Uterus (tissue), 4 donors: Measurements from ENCODE around the gene ATF6B. TPM values are rescaled to one million over a fixed set of nuclear protein-coding genes. Genes with fewer than 3 reads are reported as not detected.

Source experiments
- DNase-seq, 2 donors: peaks; one replicate each; pipeline ENCODE4 v3.0.0-alpha.2; 2019 to 2020
- H3K27ac ChIP-seq, 2 donors: fragments of 200-600 bp; sonication (generic); 1 replicate in 1 of 2; 2 replicates in 1 of 2; pipeline ENCODE4 v1.5.1; 2016 to 2018
- H3K27me3 ChIP-seq, 2 donors: fragments of 200-600 bp; sonication (generic); one replicate each; pipeline ENCODE4 v1.5.1; 2018 to 2019; ENCODE audit warnings: control low read depth in 1 of 2
- H3K36me3 ChIP-seq, 2 donors: fragments of 200-600 bp; sonication (generic); one replicate each; pipeline ENCODE4 v1.5.1; 2019; ENCODE audit warnings: control low read depth in 1 of 2
- H3K4me1 ChIP-seq, 2 donors: fragments of 200-600 bp; sonication (generic); one replicate each; pipeline ENCODE4 v1.5.1; 2018 to 2019; ENCODE audit warnings: control low read depth in 1 of 2
- H3K4me3 ChIP-seq, 2 donors: fragments of 200-600 bp; sonication (generic); 1 replicate in 1 of 2; 2 replicates in 1 of 2; pipeline ENCODE4 v1.5.1; 2018 to 2019; ENCODE audit warnings: mild to moderate bottlenecking in 1 of 2
- H3K9me3 ChIP-seq, 2 donors: fragments of 200-600 bp; sonication (generic); one replicate each; pipeline ENCODE4 v1.5.1; 2019; ENCODE audit warnings: control low read depth in 1 of 2
- POLR2A ChIP-seq, 2 donors: fragments of 450-650 bp; IDR thresholded peaks; one replicate each; pipeline ENCODE4 v1.6.1; 2016; ENCODE audit warnings: antibody characterized with exemption in 2 of 2, mild to moderate bottlenecking in 1 of 2, moderate library complexity in 1 of 2
- intact Hi-C: fragments of 100-400 bp; cut with DNase I; formaldehyde crosslinking; loops from one replicate; pipeline ENCODE4 v1.15.1; 2023; ENCODE audit warnings: low total_unique reads
- total RNA-seq, 4 donors: library from RNA; depleted of rRNA in 3 of 4; stranded (reverse); fragments of >200 nt in 3 of 4; gene quantifications; one replicate each; pipeline versions ENCODE4 v1.1.0 to v1.2.4, GENCODE V29; 2014 to 2023
- TF ChIP-seq, protein P1 (sequence below), 4 experiments: fragments of 200-600 bp in 2 of 4; fragments of 450-650 bp in 2 of 4; sonication (generic) in 2 of 4; IDR thresholded peaks; one replicate each; pipeline ENCODE4 v1.5.1; 2016 to 2019; ENCODE audit warnings: antibody characterized with exemption in 4 of 4, mild to moderate bottlenecking in 2 of 4, moderate library complexity in 1 of 4
- donor health status: DM: yes; HTN: yes; CAD: no.

The ATF6B gene
- total RNA-seq, 4 donors from 2014 or later = 16.4 to 121 (median 33.6) TPM

DNA sequence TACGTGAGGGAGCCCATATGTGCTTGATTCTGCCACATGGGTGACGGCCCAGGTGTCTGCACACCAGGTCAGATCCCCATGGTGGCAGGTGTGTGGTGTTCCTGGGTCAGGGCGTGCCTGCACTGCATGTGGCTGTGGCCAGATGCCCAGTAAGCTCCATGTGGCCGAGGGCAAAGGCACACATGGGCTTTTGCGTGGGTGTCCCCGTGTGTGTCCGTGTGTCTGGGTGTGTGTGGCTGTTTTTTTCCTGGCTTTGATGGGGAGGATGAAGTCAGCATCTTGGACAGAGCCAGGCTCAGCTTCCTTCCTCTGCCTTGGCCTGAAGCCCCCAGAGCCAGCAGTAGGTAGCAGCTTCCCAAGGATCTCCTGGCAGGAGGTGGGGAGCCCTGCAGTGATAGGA, 17.4 kb downstream of the ATF6B start:
- TF ChIP-seq, protein P1, sequence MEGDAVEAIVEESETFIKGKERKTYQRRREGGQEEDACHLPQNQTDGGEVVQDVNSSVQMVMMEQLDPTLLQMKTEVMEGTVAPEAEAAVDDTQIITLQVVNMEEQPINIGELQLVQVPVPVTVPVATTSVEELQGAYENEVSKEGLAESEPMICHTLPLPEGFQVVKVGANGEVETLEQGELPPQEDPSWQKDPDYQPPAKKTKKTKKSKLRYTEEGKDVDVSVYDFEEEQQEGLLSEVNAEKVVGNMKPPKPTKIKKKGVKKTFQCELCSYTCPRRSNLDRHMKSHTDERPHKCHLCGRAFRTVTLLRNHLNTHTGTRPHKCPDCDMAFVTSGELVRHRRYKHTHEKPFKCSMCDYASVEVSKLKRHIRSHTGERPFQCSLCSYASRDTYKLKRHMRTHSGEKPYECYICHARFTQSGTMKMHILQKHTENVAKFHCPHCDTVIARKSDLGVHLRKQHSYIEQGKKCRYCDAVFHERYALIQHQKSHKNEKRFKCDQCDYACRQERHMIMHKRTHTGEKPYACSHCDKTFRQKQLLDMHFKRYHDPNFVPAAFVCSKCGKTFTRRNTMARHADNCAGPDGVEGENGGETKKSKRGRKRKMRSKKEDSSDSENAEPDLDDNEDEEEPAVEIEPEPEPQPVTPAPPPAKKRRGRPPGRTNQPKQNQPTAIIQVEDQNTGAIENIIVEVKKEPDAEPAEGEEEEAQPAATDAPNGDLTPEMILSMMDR (IDR thresholded peaks at IDR 0.05) = no peak
- no peak for TF ChIP-seq POLR2A (IDR thresholded peaks at IDR 0.05)
- H3K9me3 ChIP-seq = no peaks in the 10 kb centered on the region
- peak in 1 of 2 donors; percentile 55 for DNase-seq
- H3K36me3 ChIP-seq = no peaks in the 10 kb centered on the region
- intact Hi-C loops = no loop called here
- no peak overlapping the region for H3K4me3 ChIP-seq
- no peaks in the 10 kb centered on the region for H3K27me3 ChIP-seq
- peak overlapping the region; percentile 93 to 94 for H3K27ac ChIP-seq
- peaks cover 11 to 49% of the 10 kb centered on the region in 2 donors for H3K4me1 ChIP-seq

DNA sequence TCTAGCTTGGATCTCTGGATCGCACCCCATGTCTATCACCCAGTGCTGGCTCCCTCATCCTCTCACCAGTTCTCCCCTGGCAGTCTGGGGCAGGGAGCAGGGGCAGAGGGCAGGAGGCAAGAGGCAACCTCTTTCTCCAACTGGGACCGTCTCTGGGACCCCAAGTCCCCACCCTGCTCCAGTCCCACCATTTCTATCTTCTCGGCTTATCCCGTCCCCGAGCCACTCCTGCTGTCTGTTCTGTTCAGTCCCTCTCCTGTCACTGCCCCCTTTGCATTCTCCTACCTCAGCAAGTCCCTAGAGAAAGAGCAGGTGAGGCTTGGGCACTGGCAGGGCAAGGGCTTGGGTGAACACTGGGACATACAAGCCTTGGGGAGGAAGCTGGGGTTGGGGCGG, 18.3 kb downstream of the ATF6B start:
- intact Hi-C loops = no loop called here
- no peaks in the 10 kb centered on the region for H3K9me3 ChIP-seq
- H3K36me3 ChIP-seq = no peaks in the 10 kb centered on the region
- H3K27ac ChIP-seq = peak overlapping the region; percentile 93 to 94
- H3K4me1 ChIP-seq = peaks cover 11 to 42% of the 10 kb centered on the region in 2 donors
- TF ChIP-seq POLR2A (IDR thresholded peaks at IDR 0.05) = no peak
- TF ChIP-seq, protein P1 (IDR thresholded peaks at IDR 0.05) = no peak
- peak overlapping the region; percentile 50 to 57 for H3K4me3 ChIP-seq
- no peak for DNase-seq
- H3K27me3 ChIP-seq = no peaks in the 10 kb centered on the region

DNA sequence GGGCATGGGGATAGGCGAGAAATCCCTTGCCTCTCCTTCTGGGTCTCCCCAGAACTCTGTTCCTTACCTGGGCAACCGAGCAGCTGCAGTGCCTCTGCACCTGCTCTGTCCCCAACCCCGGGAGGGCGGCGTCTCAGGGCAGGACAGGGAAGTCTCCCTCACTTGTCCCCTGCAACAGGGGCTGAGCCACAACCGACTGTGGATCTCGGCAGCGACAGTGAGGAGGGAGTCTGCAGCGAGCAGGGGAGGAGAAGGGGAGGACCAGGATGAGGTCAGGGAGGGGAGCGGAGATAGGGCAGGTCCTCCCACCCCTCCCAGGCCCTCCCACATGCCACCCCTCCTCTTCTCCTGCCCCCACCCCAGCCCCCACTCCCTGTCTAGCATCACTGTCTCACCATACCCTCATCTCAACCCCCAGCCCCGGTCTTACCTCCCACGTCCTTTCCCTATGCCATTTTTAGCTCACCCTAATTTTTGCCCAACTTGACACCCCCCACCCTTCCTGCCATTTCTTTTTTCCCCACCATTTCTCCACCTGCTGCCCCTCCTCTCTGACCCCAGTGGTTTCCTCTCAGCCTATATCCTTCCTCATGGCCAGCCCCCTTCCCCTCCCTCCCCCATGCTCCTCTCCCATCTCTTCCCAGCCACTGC, 18.8 kb downstream of the ATF6B start, which contains the start of gene TNXB:
TSS of gene TNXB (minus strand) at position 225 of the 651 bp plus-strand sequence. CDS start 11,140 bp downstream, outside the sequence.
- DNase-seq = peak; percentile 74 to 80
- Histone ChIP-seq H3K4me1 (peaks cover 7 to 37% of the 10 kb centered on the region in 2 donors), H3K27me3 (no peaks in the 10 kb centered on the region), H3K9me3 (no peaks in the 10 kb centered on the region), H3K36me3 (no peaks in the 10 kb centered on the region), H3K27ac (peak within 1 kb of the TSS; percentile 93 to 94), H3K4me3 (peak within 1 kb of the TSS; percentile 50 to 57)
- TF ChIP-seq, protein P1 (IDR thresholded peaks at IDR 0.05) = no peak
- TF ChIP-seq POLR2A (IDR thresholded peaks at IDR 0.05) = peak; percentile 31 to 62
- intact Hi-C loops = no loop called here

DNA sequence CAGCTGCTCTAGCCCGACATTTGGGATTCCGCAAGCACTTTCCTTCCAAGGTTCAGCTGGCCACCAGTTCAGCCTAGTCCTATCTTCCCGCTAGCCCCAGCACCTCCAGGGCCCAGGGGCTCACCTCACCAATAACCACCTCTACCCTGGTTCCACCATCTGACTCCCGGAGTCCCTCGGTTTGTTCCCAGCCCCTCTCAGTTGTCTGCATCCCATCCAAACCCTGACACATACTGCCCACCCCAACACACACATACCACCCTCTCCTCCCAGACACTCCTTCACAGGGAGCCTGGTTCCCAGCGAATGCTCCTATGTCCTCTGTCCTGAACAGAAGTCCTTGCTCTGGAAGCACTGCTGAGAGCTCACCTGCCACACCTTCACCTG, 19.3 kb downstream of the ATF6B start:
- no peaks in the 10 kb centered on the region for H3K36me3 ChIP-seq

More for the DNA sequence above, 19.3 kb downstream of the ATF6B start:
- Histone ChIP-seq H3K4me3 (peak overlapping the region; percentile 50 to 57), H3K4me1 (peaks cover 6 to 33% of the 10 kb centered on the region in 2 donors), H3K27me3 (no peaks in the 10 kb centered on the region), H3K9me3 (no peaks in the 10 kb centered on the region), H3K27ac (peak overlapping the region; percentile 93 to 94)
- no peak for DNase-seq
- no peak for TF ChIP-seq POLR2A (IDR thresholded peaks at IDR 0.05)
- TF ChIP-seq, protein P1 (IDR thresholded peaks at IDR 0.05) = no peak
- intact Hi-C loops = no loop called here
